ENCODE results near the gene PRKRIP1. TPM values are rescaled to one million over a fixed set of nuclear protein-coding genes. Genes with fewer than 3 reads are reported as not detected.
"Not testable (repeated sequence)": the region's sequence is repeated elsewhere in the genome, so short reads cannot be mapped to it uniquely, and the experiment has no call there.

Gene PRKRIP1
- total RNA-seq, 1 donor from 2014 or later = 37.3 TPM

DNA sequence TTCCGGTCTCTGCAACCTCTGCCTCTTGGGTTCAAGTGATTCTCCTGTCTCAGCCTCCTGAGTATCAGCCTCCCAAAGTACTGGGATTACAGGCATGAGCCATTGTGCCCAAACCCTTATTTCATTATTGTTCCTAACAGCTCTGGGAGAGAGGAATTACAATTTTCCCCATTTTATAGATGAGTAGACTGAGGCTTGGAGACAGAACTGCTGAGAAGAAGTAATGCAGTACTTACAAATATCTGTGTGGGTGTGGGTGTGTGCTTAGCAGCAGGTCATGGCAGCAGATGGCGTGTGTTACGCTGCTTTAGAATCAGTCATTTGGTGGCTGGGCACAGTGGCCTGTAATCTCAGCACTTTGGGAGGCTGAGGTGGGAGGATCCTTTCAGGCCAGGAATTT lies 7.4 kb downstream of the PRKRIP1 start:
- H3K9me3 ChIP-seq (ENCODE audit: insufficient read depth, low read depth, low read length) = no peaks in the 10 kb centered on the region
- FAIRE-seq (no peak), DNase-seq (ENCODE audit: low read depth) (no peak)
- TF ChIP-seq EZH2 (IDR thresholded peaks at IDR 0.05; ENCODE audit: insufficient read depth, low read length) = no peak
- TF ChIP-seq, protein P1, sequence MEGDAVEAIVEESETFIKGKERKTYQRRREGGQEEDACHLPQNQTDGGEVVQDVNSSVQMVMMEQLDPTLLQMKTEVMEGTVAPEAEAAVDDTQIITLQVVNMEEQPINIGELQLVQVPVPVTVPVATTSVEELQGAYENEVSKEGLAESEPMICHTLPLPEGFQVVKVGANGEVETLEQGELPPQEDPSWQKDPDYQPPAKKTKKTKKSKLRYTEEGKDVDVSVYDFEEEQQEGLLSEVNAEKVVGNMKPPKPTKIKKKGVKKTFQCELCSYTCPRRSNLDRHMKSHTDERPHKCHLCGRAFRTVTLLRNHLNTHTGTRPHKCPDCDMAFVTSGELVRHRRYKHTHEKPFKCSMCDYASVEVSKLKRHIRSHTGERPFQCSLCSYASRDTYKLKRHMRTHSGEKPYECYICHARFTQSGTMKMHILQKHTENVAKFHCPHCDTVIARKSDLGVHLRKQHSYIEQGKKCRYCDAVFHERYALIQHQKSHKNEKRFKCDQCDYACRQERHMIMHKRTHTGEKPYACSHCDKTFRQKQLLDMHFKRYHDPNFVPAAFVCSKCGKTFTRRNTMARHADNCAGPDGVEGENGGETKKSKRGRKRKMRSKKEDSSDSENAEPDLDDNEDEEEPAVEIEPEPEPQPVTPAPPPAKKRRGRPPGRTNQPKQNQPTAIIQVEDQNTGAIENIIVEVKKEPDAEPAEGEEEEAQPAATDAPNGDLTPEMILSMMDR (IDR thresholded peaks at IDR 0.05; ENCODE audit: insufficient read depth, low read depth, low read length) = no peak
- H3K27me3 ChIP-seq (ENCODE audit: insufficient read depth, low read length) = no peaks in the 10 kb centered on the region
- no peaks in the 10 kb centered on the region for H3K4me1 Mint-ChIP-seq (ENCODE audit: low read depth, unreplicated experiment)
- H3K79me2 ChIP-seq (ENCODE audit: insufficient read depth, low read length) = peaks cover 4% of the 10 kb centered on the region
- H3K27ac ChIP-seq (ENCODE audit: low read depth, low read length) = no peak overlapping the region
- peaks cover 32% of the 10 kb centered on the region for H4K20me1 ChIP-seq (ENCODE audit: insufficient read depth, low read length)
- no peak overlapping the region for H2AFZ ChIP-seq (ENCODE audit: low read depth, low read length)
- H3K36me3 ChIP-seq (ENCODE audit: insufficient read depth, low read length) = peaks cover 64% of the 10 kb centered on the region
- H3K36me3 Mint-ChIP-seq (ENCODE audit: low read depth, unreplicated experiment) = peaks cover 22% of the 10 kb centered on the region
- H3K9ac ChIP-seq (ENCODE audit: low read length) = no peak overlapping the region
- H3K4me2 ChIP-seq (ENCODE audit: low read length) = no peak overlapping the region
- H3K4me1 ChIP-seq (ENCODE audit: insufficient read depth, low read length) = no peaks in the 10 kb centered on the region
- H3K4me3 Mint-ChIP-seq (ENCODE audit: unreplicated experiment) = no peak overlapping the region
- no peaks in the 10 kb centered on the region for H3K9me3 Mint-ChIP-seq (ENCODE audit: unreplicated experiment)
- no peaks in the 10 kb centered on the region for H3K27me3 Mint-ChIP-seq (ENCODE audit: low read depth, unreplicated experiment)
- H3K27ac Mint-ChIP-seq (ENCODE audit: unreplicated experiment) = peak overlapping the region; percentile 68
- H3K4me3 ChIP-seq (ENCODE audit: insufficient read depth, low read depth, low read length) = no peak overlapping the region

DNA sequence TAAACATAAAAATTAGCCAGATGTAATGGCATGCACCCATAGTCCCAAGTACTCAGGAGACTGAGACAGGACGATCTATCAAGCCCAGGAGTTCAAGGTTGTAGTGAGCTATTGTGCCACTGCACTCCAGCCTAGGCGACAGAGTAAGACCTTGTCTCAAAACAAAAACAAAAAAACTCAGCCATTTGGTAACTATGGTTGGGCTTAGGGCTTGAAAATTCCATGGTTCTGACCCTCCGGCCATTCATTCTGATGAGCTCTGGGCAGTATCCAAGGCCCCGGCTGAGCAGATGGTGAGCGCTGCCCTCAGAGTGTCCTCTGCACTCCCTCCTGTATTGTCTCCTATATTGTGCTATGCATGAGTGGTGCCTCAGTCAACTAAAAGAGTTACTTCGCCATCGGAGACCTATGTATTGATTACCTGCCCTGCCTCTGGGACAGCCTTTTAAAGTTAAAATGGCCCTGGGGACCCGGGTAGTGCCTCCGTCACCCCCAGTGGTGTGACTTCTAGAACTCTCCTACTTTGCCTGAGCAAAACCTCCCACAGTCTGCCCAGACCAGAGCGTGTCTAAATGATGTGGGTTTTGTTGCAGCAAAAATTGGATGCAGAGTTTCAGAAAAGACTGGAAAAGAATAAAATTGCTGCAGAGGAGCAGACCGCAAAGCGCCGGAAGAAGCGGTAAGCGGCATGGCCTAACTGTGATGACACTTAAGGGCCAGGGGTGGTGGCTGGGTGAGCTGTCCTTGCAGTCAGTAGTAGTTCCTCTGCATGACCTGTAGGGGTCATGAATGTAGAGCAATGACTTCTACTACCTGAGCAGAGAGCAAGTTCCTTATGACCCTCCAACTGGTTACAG lies 8.1 kb downstream of the PRKRIP1 start:
- Histone ChIP-seq H3K4me2 (ENCODE audit: low read length) (no peak overlapping the region), H3K79me2 (ENCODE audit: insufficient read depth, low read length) (peaks cover 3% of the 10 kb centered on the region), H3K9me3 (ENCODE audit: insufficient read depth, low read depth, low read length) (no peaks in the 10 kb centered on the region), H3K36me3 (ENCODE audit: insufficient read depth, low read length) (peaks cover 61% of the 10 kb centered on the region), H3K9ac (ENCODE audit: low read length) (no peak overlapping the region), H3K27me3 (ENCODE audit: insufficient read depth, low read length) (no peaks in the 10 kb centered on the region), H3K27ac (ENCODE audit: low read depth, low read length) (no peak overlapping the region), H3K4me1 (ENCODE audit: insufficient read depth, low read length) (no peaks in the 10 kb centered on the region), H3K4me3 (ENCODE audit: insufficient read depth, low read depth, low read length) (no peak overlapping the region), H4K20me1 (ENCODE audit: insufficient read depth, low read length) (peaks cover 32% of the 10 kb centered on the region), H2AFZ (ENCODE audit: low read depth, low read length) (no peak overlapping the region)
- Mint-ChIP-seq H3K27me3 (ENCODE audit: low read depth, unreplicated experiment) (no peaks in the 10 kb centered on the region), H3K9me3 (ENCODE audit: unreplicated experiment) (no peaks in the 10 kb centered on the region), H3K4me1 (ENCODE audit: low read depth, unreplicated experiment) (no peaks in the 10 kb centered on the region), H3K36me3 (ENCODE audit: low read depth, unreplicated experiment) (peaks cover 26% of the 10 kb centered on the region), H3K27ac (ENCODE audit: unreplicated experiment) (no peak overlapping the region), H3K4me3 (ENCODE audit: unreplicated experiment) (no peak overlapping the region)
- FAIRE-seq = no peak
- DNase-seq (ENCODE audit: low read depth) = peak; percentile 30
- TF ChIP-seq EZH2 (IDR thresholded peaks at IDR 0.05; ENCODE audit: insufficient read depth, low read length) = no peak
- TF ChIP-seq, protein P1 (IDR thresholded peaks at IDR 0.05; ENCODE audit: insufficient read depth, low read depth, low read length) = peak; percentile 54

DNA sequence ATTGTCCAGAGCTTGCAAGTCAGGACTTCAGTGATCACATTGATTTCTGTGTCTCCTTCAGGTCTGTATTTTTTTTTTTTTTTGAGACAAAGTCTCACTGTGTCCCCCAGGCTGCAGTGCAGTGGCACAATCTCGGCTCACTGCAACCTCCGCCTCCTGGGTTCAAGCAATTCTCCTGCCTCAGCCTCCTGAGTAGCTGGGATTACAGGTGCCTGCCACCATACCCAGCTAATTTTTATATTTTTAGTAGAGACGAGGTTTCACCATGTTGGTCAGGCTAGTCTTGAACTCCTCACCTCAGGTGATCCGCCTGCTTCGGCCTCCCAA lies 8.7 kb downstream of the PRKRIP1 start:
- not testable (repeated sequence) for H3K27me3 ChIP-seq (ENCODE audit: insufficient read depth, low read length); H3K4me3 ChIP-seq (ENCODE audit: insufficient read depth, low read depth, low read length); H3K4me1 Mint-ChIP-seq (ENCODE audit: low read depth, unreplicated experiment); H3K4me1 ChIP-seq (ENCODE audit: insufficient read depth, low read length); H3K79me2 ChIP-seq (ENCODE audit: insufficient read depth, low read length); DNase-seq (ENCODE audit: low read depth); H3K27ac Mint-ChIP-seq (ENCODE audit: unreplicated experiment); H3K9me3 ChIP-seq (ENCODE audit: insufficient read depth, low read depth, low read length); H3K27me3 Mint-ChIP-seq (ENCODE audit: low read depth, unreplicated experiment); H3K4me2 ChIP-seq (ENCODE audit: low read length); H2AFZ ChIP-seq (ENCODE audit: low read depth, low read length); H3K4me3 Mint-ChIP-seq (ENCODE audit: unreplicated experiment); H3K27ac ChIP-seq (ENCODE audit: low read depth, low read length); FAIRE-seq; H3K9me3 Mint-ChIP-seq (ENCODE audit: unreplicated experiment); H3K9ac ChIP-seq (ENCODE audit: low read length)
- H4K20me1 ChIP-seq (ENCODE audit: insufficient read depth, low read length) = peaks cover 33% of the 10 kb centered on the region
- H3K36me3 Mint-ChIP-seq (ENCODE audit: low read depth, unreplicated experiment) = peaks cover 28% of the 10 kb centered on the region
- H3K36me3 ChIP-seq (ENCODE audit: insufficient read depth, low read length) = peaks cover 57% of the 10 kb centered on the region

Measured in astrocyte (in vitro differentiated cells and primary cell).